Medulla oblongata (tissue), 1 donor: ENCODE measurements around the gene WDR53.
"Not testable (repeated sequence)": the region's sequence is repeated elsewhere in the genome, so short reads cannot be mapped to it uniquely, and the experiment has no call there.

ENCODE experiments used
- DNase-seq: peaks from one replicate; pipeline ENCODE4 v3.0.0-alpha.2; 2015; ENCODE audit errors: extremely low spot score

WDR53 gene

GRCh38 chr3:196568246-196569002 is at the start of gene WDR53, which contains the start of gene FBXO45:
Gene WDR53 (minus strand): TSS chr3:196568554. CDS start chr3:196561475, 7,079 bp downstream.
Gene FBXO45 (plus strand): TSS chr3:196568660. CDS start chr3:196568985, 325 bp downstream.
- DNase-seq, result peak; percentile 96

- DNase-seq, result no peak
These were observed 48.9 kb upstream of the WDR53 start for GRCh38 chr3:196617256-196617655.

- not testable (repeated sequence) for DNase-seq
These were observed 46.9 kb upstream of the WDR53 start for GRCh38 chr3:196615234-196615633.

- no peak for DNase-seq
These were observed 43.6 kb upstream of the WDR53 start for GRCh38 chr3:196611761-196612483.

GRCh38 chr3:196609805-196610515 is 41.6 kb upstream of the WDR53 start:
- DNase-seq, result no peak

GRCh38 chr3:196609343-196609775 is 41.0 kb upstream of the WDR53 start:
- peak; percentile 93 for DNase-seq

- no peak for DNase-seq
These were observed 40.3 kb upstream of the WDR53 start for GRCh38 chr3:196608693-196609092.

GRCh38 chr3:196604548-196604947 is 36.2 kb upstream of the WDR53 start:
- DNase-seq, result no peak

GRCh38 chr3:196603683-196604082 is 35.3 kb upstream of the WDR53 start:
- no peak for DNase-seq

GRCh38 chr3:196602673-196603072 is 34.3 kb upstream of the WDR53 start:
- DNase-seq, result no peak

- DNase-seq, result no peak
These were observed 32.0 kb upstream of the WDR53 start for GRCh38 chr3:196600359-196600758.

GRCh38 chr3:196599734-196600128 is 31.4 kb upstream of the WDR53 start:
- no peak for DNase-seq

GRCh38 chr3:196597971-196598733 is 29.8 kb upstream of the WDR53 start:
- DNase-seq, result not testable (repeated sequence)

- no peak for DNase-seq
These were observed 28.0 kb upstream of the WDR53 start for GRCh38 chr3:196596355-196596754.

GRCh38 chr3:196590279-196590678 is 21.9 kb upstream of the WDR53 start:
- DNase-seq, result no peak

GRCh38 chr3:196585044-196585757 is 16.8 kb upstream of the WDR53 start:
- DNase-seq, result no peak

- no peak for DNase-seq
These were observed 4.0 kb upstream of the WDR53 start for GRCh38 chr3:196572389-196572788.

- not testable (repeated sequence) for DNase-seq
These were observed 2.0 kb upstream of the WDR53 start for GRCh38 chr3:196570332-196570731.

- DNase-seq, result peak; percentile 12
These were observed 706 bp upstream of the WDR53 start for GRCh38 chr3:196569003-196569516.

GRCh38 chr3:196563721-196564225 is 4.6 kb downstream of the WDR53 start:
- DNase-seq, result no peak
